Fibroblast of mammary gland (primary cell): ENCODE results near the gene WWOX.

Experiments used
- DNase-seq: peaks from one replicate; pipeline ENCODE4 v3.0.0-alpha.2; 2010; ENCODE audit warnings: low read depth
- H3K4me3 ChIP-seq: 2 replicates; pipeline ENCODE4 v1.5.1; 2011; ENCODE audit warnings: low read depth, mild to moderate bottlenecking, low read length, moderate library complexity; ENCODE audit not compliant: control insufficient read depth
- TF ChIP-seq, protein P1 (sequence below): conservative IDR thresholded peaks from 2 replicates; pipeline ENCODE4 v1.5.1; 2011; ENCODE audit warnings: low read depth, low read length, inconsistent platforms; ENCODE audit not compliant: control insufficient read depth, insufficient read depth

WWOX gene

DNA sequence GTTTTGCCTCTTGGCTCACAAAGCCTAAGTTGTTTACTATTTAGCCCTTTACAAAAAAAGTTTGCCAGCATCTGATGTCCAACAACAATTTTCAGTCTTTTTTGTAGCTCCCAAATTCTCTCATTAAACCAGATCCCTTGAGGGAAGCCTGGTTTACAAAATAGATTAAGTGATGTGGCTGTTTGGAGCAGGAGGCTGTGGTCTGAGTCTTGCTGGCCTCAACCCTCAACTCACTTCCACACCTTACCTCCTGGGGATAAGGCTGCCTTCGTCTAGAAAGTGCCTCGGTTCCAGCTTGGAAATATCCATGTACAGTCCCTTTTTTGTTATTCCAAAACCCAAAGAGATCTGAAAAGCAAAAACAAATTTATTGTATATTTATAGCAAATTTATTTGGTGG, 138.4 kb downstream of the WWOX start:
- TF ChIP-seq, protein P1, sequence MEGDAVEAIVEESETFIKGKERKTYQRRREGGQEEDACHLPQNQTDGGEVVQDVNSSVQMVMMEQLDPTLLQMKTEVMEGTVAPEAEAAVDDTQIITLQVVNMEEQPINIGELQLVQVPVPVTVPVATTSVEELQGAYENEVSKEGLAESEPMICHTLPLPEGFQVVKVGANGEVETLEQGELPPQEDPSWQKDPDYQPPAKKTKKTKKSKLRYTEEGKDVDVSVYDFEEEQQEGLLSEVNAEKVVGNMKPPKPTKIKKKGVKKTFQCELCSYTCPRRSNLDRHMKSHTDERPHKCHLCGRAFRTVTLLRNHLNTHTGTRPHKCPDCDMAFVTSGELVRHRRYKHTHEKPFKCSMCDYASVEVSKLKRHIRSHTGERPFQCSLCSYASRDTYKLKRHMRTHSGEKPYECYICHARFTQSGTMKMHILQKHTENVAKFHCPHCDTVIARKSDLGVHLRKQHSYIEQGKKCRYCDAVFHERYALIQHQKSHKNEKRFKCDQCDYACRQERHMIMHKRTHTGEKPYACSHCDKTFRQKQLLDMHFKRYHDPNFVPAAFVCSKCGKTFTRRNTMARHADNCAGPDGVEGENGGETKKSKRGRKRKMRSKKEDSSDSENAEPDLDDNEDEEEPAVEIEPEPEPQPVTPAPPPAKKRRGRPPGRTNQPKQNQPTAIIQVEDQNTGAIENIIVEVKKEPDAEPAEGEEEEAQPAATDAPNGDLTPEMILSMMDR, result no peak
- no peak for DNase-seq
- no peak overlapping the region for H3K4me3 ChIP-seq

GRCh38 chr16:78240459-78241222, 141.2 kb downstream of the WWOX start:
- H3K4me3 ChIP-seq, result no peak overlapping the region
- TF ChIP-seq, protein P1, result no peak
- no peak for DNase-seq

DNA sequence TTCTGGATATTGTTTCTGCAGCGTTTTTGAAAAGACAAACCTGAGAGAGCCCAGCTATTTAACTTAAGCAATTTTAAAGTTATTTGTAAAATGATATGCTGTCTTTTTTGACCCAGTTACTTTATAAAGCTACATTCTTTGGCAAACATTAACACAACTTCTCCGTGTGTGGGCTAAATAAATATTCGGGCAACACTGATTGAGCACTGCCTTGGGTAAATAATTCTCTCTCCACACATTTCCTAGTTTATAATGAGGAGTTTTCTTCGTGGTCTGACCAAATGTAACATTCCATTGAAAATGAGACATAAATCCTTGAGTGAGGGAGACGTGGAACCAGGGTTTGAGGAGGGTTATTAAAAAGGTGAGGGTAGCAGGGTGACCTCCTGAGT, 142.8 kb downstream of the WWOX start:
- no peak overlapping the region for H3K4me3 ChIP-seq
- TF ChIP-seq, protein P1, result no peak
- no peak for DNase-seq

GRCh38 chr16:78244131-78244895, 144.9 kb downstream of the WWOX start:
- no peak for DNase-seq
- TF ChIP-seq, protein P1, result no peak
- H3K4me3 ChIP-seq, result no peak overlapping the region

- H3K4me3 ChIP-seq, result no peak overlapping the region
- TF ChIP-seq, protein P1, result no peak
- DNase-seq, result no peak
Measured at GRCh38 chr16:78246559-78246958, 147.1 kb downstream of the WWOX start.

- H3K4me3 ChIP-seq, result no peak overlapping the region
- TF ChIP-seq, protein P1, result no peak
- no peak for DNase-seq
Measured at GRCh38 chr16:78249056-78249455, 149.6 kb downstream of the WWOX start.
